GM12891 (cell line): ENCODE data around the gene PRKCB.

Experiments used
- POLR2A ChIP-seq: IDR thresholded peaks from 2 replicates; pipeline ENCODE4 v1.6.1; 2011; ENCODE audit warnings: low read depth, low read length, control low read depth
- POLR2AphosphoS5 ChIP-seq: IDR thresholded peaks from 2 replicates; pipeline ENCODE4 v1.6.1; 2011; ENCODE audit warnings: low read depth, low read length, control low read depth
- TAF1 ChIP-seq: IDR thresholded peaks from 2 replicates; pipeline ENCODE4 v1.6.1; 2011; ENCODE audit warnings: low read depth, low read length, control low read depth

DNA sequence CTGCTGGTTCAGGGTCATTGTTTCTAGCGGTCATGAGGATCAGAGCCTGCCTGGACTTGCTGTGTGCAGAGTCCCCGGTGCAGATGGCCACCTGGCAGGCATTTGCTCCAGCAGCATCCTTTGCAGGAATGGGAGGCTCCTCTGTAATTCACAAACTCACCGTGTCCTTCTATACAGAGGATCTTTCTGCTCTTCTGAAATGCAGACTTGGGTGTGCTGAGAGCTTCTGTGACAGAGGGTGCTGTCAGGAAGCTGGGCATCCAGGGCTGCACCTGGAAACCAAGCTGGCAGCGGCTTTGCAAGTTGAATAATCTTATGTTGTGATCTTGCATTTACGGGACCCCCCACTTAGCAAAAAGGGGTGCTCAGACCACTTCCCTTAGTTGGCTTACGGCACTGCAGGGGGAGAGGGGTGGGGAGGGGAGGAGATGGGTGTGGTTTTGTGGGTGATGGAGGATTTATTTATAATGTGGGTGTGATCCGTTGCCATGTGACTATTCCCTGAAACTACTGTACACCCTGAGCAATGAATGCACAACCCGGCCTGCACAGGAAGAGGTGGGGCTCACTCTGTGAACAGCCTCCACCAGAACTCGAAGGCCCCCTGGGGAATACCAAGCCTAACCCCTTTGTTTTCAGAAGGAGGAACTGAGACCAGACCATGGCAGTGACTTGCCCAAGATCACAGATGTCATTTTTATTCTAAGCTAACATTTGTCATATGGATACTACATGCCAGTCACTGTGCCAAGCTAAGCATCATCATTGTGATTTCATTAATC is 178.3 kb downstream of the PRKCB start:
- TF ChIP-seq POLR2A (0 out of 2 replicates have a peak, but pooled peaks have one; percentile 25), POLR2AphosphoS5 (no peak; the same call in 1 of the 2 replicates), TAF1 (no peak)
